Stimulated activated naive B cell treated with anti-CD40 and anti-IgM and Interleukin-4, amounts not matched to agents 10 μg/mL and 1 μg/mL and 100 μg/mL, for 72 hours (primary cell): Measurements from ENCODE around the gene ZNF483.
"Not testable (repeated sequence)": the region's sequence is repeated elsewhere in the genome, so short reads cannot be mapped to it uniquely, and the experiment has no call there.

ENCODE experiments used
- ATAC-seq, 2 donors: fragments of 150-1000 bp; cut with Tn5 transposase; replicated peaks; 2 replicates each; pipeline ENCODE4 v1.10.0; 2021; ENCODE audit warnings: moderate library complexity in 1 of 2
- DNase-seq: peaks from one replicate; pipeline ENCODE4 v3.0.0; 2021
- H3K27ac Mint-ChIP-seq: one replicate; pipeline ENCODE4 v1.8.0; 2022; ENCODE audit warnings: mild to moderate bottlenecking, mixed read lengths
- H3K27me3 Mint-ChIP-seq, 2 donors: one replicate each; pipeline ENCODE4 v1.8.0; 2022; ENCODE audit warnings: mixed read lengths in 2 of 2
- H3K36me3 Mint-ChIP-seq, 2 donors: one replicate each; pipeline ENCODE4 v1.8.0; 2022; ENCODE audit warnings: mixed read lengths in 2 of 2, mild to moderate bottlenecking in 1 of 2
- H3K4me1 Mint-ChIP-seq, 2 donors: one replicate each; pipeline ENCODE4 v1.8.0; 2022; ENCODE audit warnings: mixed read lengths in 2 of 2, mild to moderate bottlenecking in 1 of 2
- H3K4me3 Mint-ChIP-seq, 2 donors: one replicate each; pipeline ENCODE4 v1.8.0; 2022; ENCODE audit warnings: mild to moderate bottlenecking in 2 of 2, mixed read lengths in 2 of 2, moderate library complexity in 1 of 2
- H3K9me3 Mint-ChIP-seq, 2 donors: one replicate each; pipeline ENCODE4 v1.8.0; 2022; ENCODE audit warnings: mixed read lengths in 2 of 2, mild to moderate bottlenecking in 1 of 2

The ZNF483 gene

GRCh38 chr9:111525056-111525977 is at the start of gene ZNF483:
Gene ZNF483, plus strand, starts transcription at chr9:111525179. Its CDS starts 2,217 bp downstream, at chr9:111527396.
- Mint-ChIP-seq H3K4me1 (peaks cover 11 to 18% of the 10 kb centered on the region in 2 donors), H3K27ac (peak within 1 kb of the TSS; percentile 48), H3K4me3 (peak within 1 kb of the TSS; percentile 85 to 86), H3K9me3 (peaks cover 0 to 5% of the 10 kb centered on the region in 2 donors), H3K36me3 (peaks cover 0 to 4% of the 10 kb centered on the region in 2 donors), H3K27me3 (peaks cover 29 to 39% of the 10 kb centered on the region in 2 donors)
- peak; percentile 49 for DNase-seq
- peak; percentile 68 to 75 for ATAC-seq

- Mint-ChIP-seq H3K36me3 (peaks cover 9 to 15% of the 10 kb centered on the region in 2 donors), H3K9me3 (no peaks in the 10 kb centered on the region), H3K4me3 (no peak overlapping the region), H3K27me3 (no peaks in the 10 kb centered on the region), H3K27ac (no peak overlapping the region), H3K4me1 (peaks cover 17 to 31% of the 10 kb centered on the region in 2 donors)
- no peak for DNase-seq
- ATAC-seq, result no peak
Observed at GRCh38 chr9:111475195-111475594, 49.8 kb upstream of the ZNF483 start.

- Mint-ChIP-seq H3K9me3 (no peaks in the 10 kb centered on the region), H3K4me1 (peaks cover 27 to 53% of the 10 kb centered on the region in 2 donors), H3K4me3 (no peak overlapping the region), H3K27ac (no peak overlapping the region), H3K27me3 (no peaks in the 10 kb centered on the region), H3K36me3 (peaks cover 11 to 19% of the 10 kb centered on the region in 2 donors)
- ATAC-seq, result no peak
- DNase-seq, result no peak
Observed at GRCh38 chr9:111477677-111478076, 47.3 kb upstream of the ZNF483 start.

- peaks cover 19 to 45% of the 10 kb centered on the region in 2 donors for H3K4me1 Mint-ChIP-seq
- peak overlapping the region; percentile 85 to 95 for H3K4me3 Mint-ChIP-seq
- H3K27ac Mint-ChIP-seq, result peak overlapping the region; percentile 84
- peaks cover 8 to 15% of the 10 kb centered on the region in 2 donors for H3K36me3 Mint-ChIP-seq
- ATAC-seq (no peak), DNase-seq (no peak)
- no peaks in the 10 kb centered on the region for H3K27me3 Mint-ChIP-seq
- H3K9me3 Mint-ChIP-seq, result no peaks in the 10 kb centered on the region
Observed at GRCh38 chr9:111481885-111482636, 42.9 kb upstream of the ZNF483 start.

GRCh38 chr9:111482694-111483438 is 42.1 kb upstream of the ZNF483 start:
- no peaks in the 10 kb centered on the region for H3K9me3 Mint-ChIP-seq
- H3K27me3 Mint-ChIP-seq, result peaks cover 4 to 7% of the 10 kb centered on the region in 2 donors
- peak overlapping the region; percentile 84 for H3K27ac Mint-ChIP-seq
- peak overlapping the region; percentile 85 to 95 for H3K4me3 Mint-ChIP-seq
- peaks cover 5 to 11% of the 10 kb centered on the region in 2 donors for H3K36me3 Mint-ChIP-seq
- ATAC-seq (peak; percentile 63 to 71), DNase-seq (peak; percentile 62)
- H3K4me1 Mint-ChIP-seq, result peaks cover 16 to 37% of the 10 kb centered on the region in 2 donors

- ATAC-seq, result peak; percentile 44 to 50
Observed at GRCh38 chr9:111483439-111483857, 41.5 kb upstream of the ZNF483 start.

GRCh38 chr9:111483858-111484571 is 41.0 kb upstream of the ZNF483 start, which contains the start of gene ECPAS:
Gene ECPAS, minus strand, starts transcription at chr9:111484383. Its CDS starts 11,465 bp downstream, at chr9:111472918.
- peak; percentile 77 to 78 for ATAC-seq
- peaks cover 6 to 9% of the 10 kb centered on the region in 2 donors for H3K27me3 Mint-ChIP-seq
- H3K27ac Mint-ChIP-seq, result peak within 1 kb of the TSS; percentile 92
- H3K4me1 Mint-ChIP-seq, result peaks cover 16 to 29% of the 10 kb centered on the region in 2 donors
- H3K36me3 Mint-ChIP-seq, result peaks cover 5 to 7% of the 10 kb centered on the region in 2 donors
- peak; percentile 66 for DNase-seq
- no peaks in the 10 kb centered on the region for H3K9me3 Mint-ChIP-seq
- H3K4me3 Mint-ChIP-seq, result peak within 1 kb of the TSS; percentile 86 to 95

More at GRCh38 chr9:111483439-111483857, 41.5 kb upstream of the ZNF483 start:
- peak overlapping the region; percentile 36 to 95 for H3K4me3 Mint-ChIP-seq
- DNase-seq, result no peak
- H3K4me1 Mint-ChIP-seq, result peaks cover 16 to 34% of the 10 kb centered on the region in 2 donors
- H3K27me3 Mint-ChIP-seq, result peaks cover 5 to 9% of the 10 kb centered on the region in 2 donors
- peaks cover 5 to 11% of the 10 kb centered on the region in 2 donors for H3K36me3 Mint-ChIP-seq
- H3K9me3 Mint-ChIP-seq, result no peaks in the 10 kb centered on the region
- H3K27ac Mint-ChIP-seq, result no peak overlapping the region

- H3K36me3 Mint-ChIP-seq, result peaks cover 5 to 7% of the 10 kb centered on the region in 2 donors
- no peak for DNase-seq
- H3K4me1 Mint-ChIP-seq, result peaks cover 16 to 27% of the 10 kb centered on the region in 2 donors
- H3K27me3 Mint-ChIP-seq, result peaks cover 8 to 9% of the 10 kb centered on the region in 2 donors
- H3K4me3 Mint-ChIP-seq, result peak overlapping the region; percentile 86 to 92
- no peaks in the 10 kb centered on the region for H3K9me3 Mint-ChIP-seq
- ATAC-seq, result no peak
- H3K27ac Mint-ChIP-seq, result peak overlapping the region; percentile 92
Observed at GRCh38 chr9:111484572-111484894, 40.4 kb upstream of the ZNF483 start.

- H3K4me1 Mint-ChIP-seq, H3K9me3 Mint-ChIP-seq, ATAC-seq, H3K36me3 Mint-ChIP-seq, DNase-seq, H3K27ac Mint-ChIP-seq, H3K4me3 Mint-ChIP-seq: not testable (repeated sequence)
- peaks cover 6 to 14% of the 10 kb centered on the region in 2 donors for H3K27me3 Mint-ChIP-seq
Observed at GRCh38 chr9:111497196-111497595, 27.8 kb upstream of the ZNF483 start.

- ATAC-seq, result no peak
- no peaks in the 10 kb centered on the region for H3K4me1 Mint-ChIP-seq
- H3K27me3 Mint-ChIP-seq, result peaks cover 8 to 14% of the 10 kb centered on the region in 2 donors
- DNase-seq, result no peak
- no peak overlapping the region for H3K27ac Mint-ChIP-seq
- H3K9me3 Mint-ChIP-seq, result no peaks in the 10 kb centered on the region
- no peaks in the 10 kb centered on the region for H3K36me3 Mint-ChIP-seq
- H3K4me3 Mint-ChIP-seq, result no peak overlapping the region
Observed at GRCh38 chr9:111501005-111501562, 23.9 kb upstream of the ZNF483 start.

GRCh38 chr9:111501648-111502047 is 23.3 kb upstream of the ZNF483 start:
- no peak for DNase-seq
- H3K9me3 Mint-ChIP-seq, result no peaks in the 10 kb centered on the region
- no peaks in the 10 kb centered on the region for H3K4me1 Mint-ChIP-seq
- no peak overlapping the region for H3K27ac Mint-ChIP-seq
- H3K4me3 Mint-ChIP-seq, result no peak overlapping the region
- peaks cover 8 to 14% of the 10 kb centered on the region in 2 donors for H3K27me3 Mint-ChIP-seq
- no peaks in the 10 kb centered on the region for H3K36me3 Mint-ChIP-seq
- no peak for ATAC-seq

- no peaks in the 10 kb centered on the region for H3K9me3 Mint-ChIP-seq
- H3K4me1 Mint-ChIP-seq, result no peaks in the 10 kb centered on the region
- no peaks in the 10 kb centered on the region for H3K36me3 Mint-ChIP-seq
- ATAC-seq (no peak), DNase-seq (no peak)
- H3K27me3 Mint-ChIP-seq, result peaks cover 8 to 14% of the 10 kb centered on the region in 2 donors
- H3K4me3 Mint-ChIP-seq, result no peak overlapping the region
- H3K27ac Mint-ChIP-seq, result no peak overlapping the region
Observed at GRCh38 chr9:111502506-111502905, 22.5 kb upstream of the ZNF483 start.

GRCh38 chr9:111511581-111511980 is 13.4 kb upstream of the ZNF483 start:
- DNase-seq, H3K27ac Mint-ChIP-seq, H3K4me3 Mint-ChIP-seq, ATAC-seq, H3K36me3 Mint-ChIP-seq, H3K4me1 Mint-ChIP-seq: not testable (repeated sequence)
- peaks cover 0 to 22% of the 10 kb centered on the region in 2 donors for H3K27me3 Mint-ChIP-seq
- H3K9me3 Mint-ChIP-seq, result peaks cover 11% of the 10 kb centered on the region in 2 donors
